ENCODE data around the gene NFIL3. TPM values are rescaled to one million over a fixed set of nuclear protein-coding genes. Genes with fewer than 3 reads are reported as not detected.
"Not testable (repeated sequence)": the region's sequence is repeated elsewhere in the genome, so short reads cannot be mapped to it uniquely, and the experiment has no call there.

The NFIL3 gene
- total RNA-seq, 2 donors from 2014 or later: 13.7 to 32.5 TPM

DNA sequence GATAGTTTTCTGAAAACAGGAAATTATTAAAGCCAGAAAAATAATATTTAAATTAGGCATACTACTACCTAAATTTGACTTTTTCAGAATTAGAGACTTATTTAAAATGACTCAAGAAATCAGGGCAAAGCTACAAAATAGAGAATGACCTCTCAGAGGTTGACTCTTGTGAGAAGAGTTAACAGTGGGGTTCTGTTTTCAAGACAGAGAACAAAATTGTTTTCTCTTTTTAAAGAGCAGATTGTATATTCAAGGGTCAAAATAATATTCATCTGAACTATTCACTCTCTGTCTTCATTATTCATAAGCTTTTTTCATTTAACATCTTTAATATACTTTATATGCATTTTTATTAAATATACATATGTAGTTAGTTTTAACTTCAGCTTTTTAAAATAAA lies 40.1 kb downstream of the NFIL3 start:
- Histone ChIP-seq H3K36me3 (no peaks in the 10 kb centered on the region), H3K27me3 (no peaks in the 10 kb centered on the region), H3K4me3 (no peak overlapping the region), H3K9me3 (no peaks in the 10 kb centered on the region), H3K27ac (no peak overlapping the region), H3K4me1 (no peaks in the 10 kb centered on the region), H3K9ac (ENCODE audit: low read depth in 2 of 2, low read length in 2 of 2) (no peak overlapping the region)
- no peak for DNase-seq
- intact Hi-C loops (cut with DNase I): no loop called here
- TF ChIP-seq, protein P1, sequence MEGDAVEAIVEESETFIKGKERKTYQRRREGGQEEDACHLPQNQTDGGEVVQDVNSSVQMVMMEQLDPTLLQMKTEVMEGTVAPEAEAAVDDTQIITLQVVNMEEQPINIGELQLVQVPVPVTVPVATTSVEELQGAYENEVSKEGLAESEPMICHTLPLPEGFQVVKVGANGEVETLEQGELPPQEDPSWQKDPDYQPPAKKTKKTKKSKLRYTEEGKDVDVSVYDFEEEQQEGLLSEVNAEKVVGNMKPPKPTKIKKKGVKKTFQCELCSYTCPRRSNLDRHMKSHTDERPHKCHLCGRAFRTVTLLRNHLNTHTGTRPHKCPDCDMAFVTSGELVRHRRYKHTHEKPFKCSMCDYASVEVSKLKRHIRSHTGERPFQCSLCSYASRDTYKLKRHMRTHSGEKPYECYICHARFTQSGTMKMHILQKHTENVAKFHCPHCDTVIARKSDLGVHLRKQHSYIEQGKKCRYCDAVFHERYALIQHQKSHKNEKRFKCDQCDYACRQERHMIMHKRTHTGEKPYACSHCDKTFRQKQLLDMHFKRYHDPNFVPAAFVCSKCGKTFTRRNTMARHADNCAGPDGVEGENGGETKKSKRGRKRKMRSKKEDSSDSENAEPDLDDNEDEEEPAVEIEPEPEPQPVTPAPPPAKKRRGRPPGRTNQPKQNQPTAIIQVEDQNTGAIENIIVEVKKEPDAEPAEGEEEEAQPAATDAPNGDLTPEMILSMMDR (IDR thresholded peaks at IDR 0.05): no peak

DNA sequence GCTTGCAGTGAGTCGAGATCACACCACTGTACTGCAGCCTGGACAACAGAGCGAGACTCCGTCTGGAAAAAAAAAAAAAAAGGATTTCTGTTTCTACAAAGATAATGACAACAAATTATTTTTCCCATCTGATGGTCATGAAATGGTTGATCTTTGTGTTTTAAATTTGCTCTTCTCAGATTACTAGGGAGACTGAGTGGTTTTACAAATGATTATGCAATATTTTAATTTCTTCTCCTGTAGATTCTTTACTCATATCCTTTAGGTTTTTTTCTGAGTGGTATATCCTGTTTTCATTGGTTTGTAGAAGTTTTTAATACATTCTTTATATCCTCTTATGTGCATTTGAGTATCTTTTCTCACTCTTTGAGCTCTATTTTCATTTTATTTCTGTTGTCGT lies 41.3 kb downstream of the NFIL3 start:
- Histone ChIP-seq H3K9ac (ENCODE audit: low read depth in 2 of 2, low read length in 2 of 2) (no peak overlapping the region), H3K9me3 (no peaks in the 10 kb centered on the region), H3K27ac (no peak overlapping the region), H3K4me3 (no peak overlapping the region), H3K4me1 (no peaks in the 10 kb centered on the region), H3K27me3 (no peaks in the 10 kb centered on the region), H3K36me3 (no peaks in the 10 kb centered on the region)
- intact Hi-C loops (cut with DNase I): no loop called here
- TF ChIP-seq, protein P1 (IDR thresholded peaks at IDR 0.05): no peak
- no peak for DNase-seq

DNA sequence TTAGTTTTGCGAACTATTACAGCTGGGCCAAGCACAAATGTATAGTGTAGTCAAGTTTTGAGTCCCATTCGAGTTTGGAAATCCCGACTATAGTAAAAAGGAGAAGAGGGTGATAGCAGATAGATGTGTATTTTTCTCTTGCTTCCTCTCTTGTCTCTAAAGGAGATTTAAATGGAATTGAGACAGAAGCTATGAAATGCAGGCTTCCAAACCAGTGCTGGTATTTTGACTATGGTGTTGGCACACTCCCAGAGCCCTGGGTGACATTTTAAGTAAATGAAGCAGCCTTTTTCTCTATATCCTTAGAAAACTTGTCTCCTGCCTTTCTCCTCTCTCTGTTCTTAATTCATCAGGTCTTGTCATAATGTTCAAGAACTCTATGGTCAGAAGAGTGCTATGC lies 44.2 kb downstream of the NFIL3 start:
- DNase-seq: no peak
- TF ChIP-seq, protein P1 (IDR thresholded peaks at IDR 0.05): no peak
- Histone ChIP-seq H3K9me3 (no peaks in the 10 kb centered on the region), H3K27me3 (no peaks in the 10 kb centered on the region), H3K27ac (no peak overlapping the region), H3K9ac (ENCODE audit: low read depth in 2 of 2, low read length in 2 of 2) (no peak overlapping the region), H3K4me3 (no peak overlapping the region), H3K36me3 (no peaks in the 10 kb centered on the region), H3K4me1 (no peaks in the 10 kb centered on the region)
- intact Hi-C loops (cut with DNase I): no loop called here

DNA sequence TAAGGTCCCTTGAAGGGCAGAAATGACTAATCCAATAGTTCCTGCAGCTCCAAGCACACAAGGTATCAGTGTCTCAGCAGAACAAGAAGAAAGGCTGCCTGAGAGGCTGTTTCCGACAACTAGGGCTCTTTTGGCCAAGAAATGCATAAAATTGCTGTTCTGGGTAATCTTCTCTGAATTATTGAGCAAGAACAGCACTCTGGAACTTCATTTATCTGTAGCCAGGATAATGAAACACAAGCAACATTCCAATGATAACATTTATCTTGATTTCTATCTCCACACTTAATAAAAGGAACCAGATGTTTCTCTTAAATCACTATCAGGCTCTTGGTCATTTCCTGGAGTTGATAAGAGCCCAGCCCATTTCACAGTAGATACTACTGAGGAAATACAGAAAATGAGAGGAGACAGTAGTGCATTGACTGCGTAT lies 44.9 kb downstream of the NFIL3 start:
- intact Hi-C loops (cut with DNase I): no loop called here
- Histone ChIP-seq H3K27ac (no peak overlapping the region), H3K9me3 (no peaks in the 10 kb centered on the region), H3K4me1 (no peaks in the 10 kb centered on the region), H3K4me3 (no peak overlapping the region), H3K27me3 (no peaks in the 10 kb centered on the region), H3K9ac (ENCODE audit: low read depth in 2 of 2, low read length in 2 of 2) (no peak overlapping the region), H3K36me3 (no peaks in the 10 kb centered on the region)
- DNase-seq: no peak
- TF ChIP-seq, protein P1 (IDR thresholded peaks at IDR 0.05): no peak

DNA sequence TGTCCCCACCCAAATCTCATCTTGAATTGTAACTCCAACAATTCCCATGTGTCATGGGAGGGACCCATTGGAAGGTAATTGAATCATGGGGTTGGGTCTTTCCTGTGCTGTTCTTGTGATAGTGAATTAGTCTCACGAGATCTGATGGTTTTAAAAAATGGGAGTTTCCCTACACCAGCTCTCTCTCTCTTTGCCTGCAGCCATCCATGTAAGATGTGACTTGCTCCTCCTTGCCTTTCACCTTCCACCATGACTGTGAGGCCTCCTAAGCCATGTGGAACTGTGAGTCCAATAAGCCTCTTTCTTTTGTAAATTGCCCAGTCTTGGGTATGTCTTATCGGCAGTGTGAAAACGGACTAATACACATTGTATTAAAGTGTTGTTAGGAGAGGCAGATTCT lies 45.6 kb downstream of the NFIL3 start:
- intact Hi-C loops (cut with DNase I): not testable (repeated sequence)

DNA sequence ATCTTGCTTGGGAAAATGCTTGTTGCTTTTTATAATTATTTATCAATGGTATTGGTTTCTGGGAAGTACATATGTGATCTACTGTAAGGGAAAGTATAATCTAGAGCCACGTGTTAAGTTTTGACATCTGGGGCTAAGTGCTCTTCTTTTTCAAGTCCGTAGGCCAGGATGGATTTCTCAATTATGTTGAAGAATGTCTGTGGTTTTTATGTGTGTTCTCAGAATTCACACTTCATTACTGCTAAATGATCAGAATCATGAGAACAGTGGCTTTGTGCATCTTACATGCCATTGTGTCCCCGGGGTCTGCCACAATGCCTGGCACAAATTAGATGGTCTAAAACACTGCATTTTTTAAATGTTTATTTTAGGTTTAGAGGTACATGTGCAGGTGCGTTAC lies 47.4 kb downstream of the NFIL3 start:
- no peak overlapping the region for H3K27ac ChIP-seq
- H3K9me3 ChIP-seq: no peaks in the 10 kb centered on the region
- TF ChIP-seq, protein P1 (IDR thresholded peaks at IDR 0.05): no peak
- H3K27me3 ChIP-seq: no peaks in the 10 kb centered on the region
- H3K4me3 ChIP-seq: no peak overlapping the region
- H3K9ac ChIP-seq (ENCODE audit: low read depth in 2 of 2, low read length in 2 of 2): no peak overlapping the region
- no peaks in the 10 kb centered on the region for H3K36me3 ChIP-seq
- DNase-seq: no peak
- intact Hi-C loops (cut with DNase I): no loop called here
- no peaks in the 10 kb centered on the region for H3K4me1 ChIP-seq

More for the DNA sequence above, 45.6 kb downstream of the NFIL3 start:
- not testable (repeated sequence) for H3K9me3 ChIP-seq; DNase-seq; H3K36me3 ChIP-seq; H3K27me3 ChIP-seq; H3K9ac ChIP-seq (ENCODE audit: low read depth in 2 of 2, low read length in 2 of 2); H3K27ac ChIP-seq; H3K4me3 ChIP-seq; H3K4me1 ChIP-seq
